Tibial nerve (tissue), 4 donors: Measurements from ENCODE around the gene ZNF574. TPM values are rescaled to one million over a fixed set of nuclear protein-coding genes. Genes with fewer than 3 reads are reported as not detected.

Experiments used
- DNase-seq, 2 donors: peaks; one replicate each; pipeline ENCODE4 v3.0.0-alpha.2; 2019; ENCODE audit warnings: low spot score in 2 of 2
- H3K27ac ChIP-seq, 4 donors: fragments of 200-600 bp; sonication (generic) in 3 of 4; one replicate each; pipeline ENCODE4 v1.5.1; 2017 to 2019; ENCODE audit warnings: mild to moderate bottlenecking in 1 of 4
- H3K27me3 ChIP-seq, 2 donors: fragments of 200-600 bp; sonication (generic) in 1 of 2; one replicate each; pipeline versions ENCODE4 v1.5.1 to v1.6.0; 2017 to 2019
- H3K36me3 ChIP-seq, 3 donors: fragments of 200-600 bp; sonication (generic); one replicate each; pipeline ENCODE4 v1.5.1; 2018 to 2019
- H3K4me1 ChIP-seq, 4 donors: fragments of 200-600 bp; sonication (generic) in 3 of 4; one replicate each; pipeline ENCODE4 v1.5.1; 2017 to 2019
- H3K4me3 ChIP-seq, 4 donors: fragments of 200-600 bp; sonication (generic) in 3 of 4; one replicate each; pipeline ENCODE4 v1.5.1; 2017 to 2019; ENCODE audit warnings: mild to moderate bottlenecking in 1 of 4, moderate library complexity in 1 of 4
- H3K9me3 ChIP-seq, 4 donors: fragments of 200-600 bp; sonication (generic) in 3 of 4; one replicate each; pipeline ENCODE4 v1.5.1; 2017 to 2019
- EP300 ChIP-seq, 2 donors: sonication (generic); formaldehyde crosslinking; IDR thresholded peaks; one replicate each; pipeline ENCODE4 v1.6.1; 2017; ENCODE audit warnings: antibody characterized with exemption in 2 of 2, mild to moderate bottlenecking in 1 of 2
- POLR2A ChIP-seq, 2 donors: fragments of 450-650 bp; IDR thresholded peaks; one replicate each; pipeline ENCODE4 v1.6.1; 2017; ENCODE audit warnings: antibody characterized with exemption in 2 of 2, mild to moderate bottlenecking in 2 of 2, moderate library complexity in 2 of 2
- WGBS, 2 donors: methylation state at CpG; one replicate each; pipeline ENCODE4 v1.1.5; 2018; 5-methylcytosine and 5-hydroxymethylcytosine counted together
- total RNA-seq, 4 donors: library from RNA; depleted of rRNA; stranded (reverse); fragments of >200 nt; gene quantifications; one replicate each; pipeline ENCODE4 v1.1.0, GENCODE V29; 2016
- TF ChIP-seq, protein P1 (sequence below), 5 experiments: fragments of 200-600 bp in 3 of 5; fragments of 450-650 bp in 2 of 5; sonication (generic) in 3 of 5; IDR thresholded peaks; one replicate each; pipeline ENCODE4 v1.5.1; 2016 to 2019; ENCODE audit warnings: antibody characterized with exemption in 5 of 5, mild to moderate bottlenecking in 3 of 5, moderate library complexity in 2 of 5

The ZNF574 gene
- total RNA-seq, 4 donors from 2014 or later = 14.3 to 22.2 (median 17.5) TPM

DNA sequence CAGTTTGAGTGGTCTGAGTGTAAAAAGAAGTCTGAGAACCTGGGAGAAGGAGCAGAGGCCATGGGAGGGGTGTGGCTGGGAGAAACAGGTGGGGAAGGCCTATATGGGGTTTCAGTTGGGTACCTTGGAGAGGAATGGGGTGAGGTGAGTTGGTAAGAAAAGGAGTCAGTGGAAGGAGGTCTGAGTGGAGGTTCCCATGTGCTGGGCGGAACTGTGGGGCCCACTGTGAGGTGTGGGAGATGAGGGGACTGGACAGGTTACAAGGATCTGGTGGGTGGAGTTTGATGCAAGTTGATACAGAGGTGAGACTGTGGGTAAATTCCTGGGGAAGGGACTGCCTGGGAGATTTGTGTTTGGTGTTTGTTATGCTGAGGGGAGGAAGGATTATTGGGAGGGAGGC, 2.1 kb downstream of the ZNF574 start:
- DNase-seq = no peak
- Histone ChIP-seq H3K4me1 (peaks cover 0 to 25% (median 11%) of the 10 kb centered on the region in 4 donors), H3K27me3 (no peaks in the 10 kb centered on the region), H3K9me3 (no peaks in the 10 kb centered on the region), H3K4me3 (no peak overlapping the region), H3K27ac (peak overlapping the region in 1 of 4 donors; percentile 99), H3K36me3 (peaks cover 7 to 50% (median 18%) of the 10 kb centered on the region in 3 donors)
- TF ChIP-seq POLR2A (IDR thresholded peaks at IDR 0.05) (no peak), EP300 (IDR thresholded peaks at IDR 0.05) (no peak)
- TF ChIP-seq, protein P1, sequence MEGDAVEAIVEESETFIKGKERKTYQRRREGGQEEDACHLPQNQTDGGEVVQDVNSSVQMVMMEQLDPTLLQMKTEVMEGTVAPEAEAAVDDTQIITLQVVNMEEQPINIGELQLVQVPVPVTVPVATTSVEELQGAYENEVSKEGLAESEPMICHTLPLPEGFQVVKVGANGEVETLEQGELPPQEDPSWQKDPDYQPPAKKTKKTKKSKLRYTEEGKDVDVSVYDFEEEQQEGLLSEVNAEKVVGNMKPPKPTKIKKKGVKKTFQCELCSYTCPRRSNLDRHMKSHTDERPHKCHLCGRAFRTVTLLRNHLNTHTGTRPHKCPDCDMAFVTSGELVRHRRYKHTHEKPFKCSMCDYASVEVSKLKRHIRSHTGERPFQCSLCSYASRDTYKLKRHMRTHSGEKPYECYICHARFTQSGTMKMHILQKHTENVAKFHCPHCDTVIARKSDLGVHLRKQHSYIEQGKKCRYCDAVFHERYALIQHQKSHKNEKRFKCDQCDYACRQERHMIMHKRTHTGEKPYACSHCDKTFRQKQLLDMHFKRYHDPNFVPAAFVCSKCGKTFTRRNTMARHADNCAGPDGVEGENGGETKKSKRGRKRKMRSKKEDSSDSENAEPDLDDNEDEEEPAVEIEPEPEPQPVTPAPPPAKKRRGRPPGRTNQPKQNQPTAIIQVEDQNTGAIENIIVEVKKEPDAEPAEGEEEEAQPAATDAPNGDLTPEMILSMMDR (IDR thresholded peaks at IDR 0.05) = no peak
- 89 to 97% methylated on average over 1 of the region's 1 CpG for WGBS, 2 donors

DNA sequence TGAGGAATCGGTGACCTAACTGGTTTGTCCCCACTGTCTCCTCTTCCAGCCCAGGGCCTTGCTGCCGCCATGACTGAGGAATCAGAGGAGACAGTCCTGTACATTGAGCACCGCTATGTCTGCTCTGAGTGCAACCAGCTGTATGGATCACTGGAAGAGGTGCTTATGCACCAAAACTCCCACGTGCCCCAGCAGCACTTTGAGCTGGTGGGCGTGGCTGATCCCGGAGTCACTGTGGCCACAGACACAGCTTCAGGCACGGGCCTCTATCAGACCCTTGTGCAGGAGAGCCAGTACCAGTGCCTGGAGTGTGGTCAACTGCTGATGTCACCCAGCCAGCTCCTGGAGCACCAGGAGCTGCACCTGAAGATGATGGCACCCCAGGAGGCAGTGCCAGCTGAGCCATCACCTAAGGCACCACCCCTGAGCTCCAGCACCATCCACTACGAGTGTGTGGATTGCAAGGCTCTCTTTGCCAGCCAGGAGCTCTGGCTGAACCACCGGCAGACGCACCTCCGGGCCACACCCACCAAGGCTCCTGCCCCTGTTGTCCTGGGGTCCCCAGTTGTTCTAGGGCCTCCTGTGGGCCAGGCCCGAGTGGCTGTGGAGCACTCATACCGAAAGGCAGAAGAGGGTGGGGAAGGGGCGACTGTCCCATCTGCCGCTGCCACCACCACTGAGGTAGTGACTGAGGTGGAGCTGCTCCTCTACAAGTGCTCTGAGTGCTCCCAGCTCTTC, 2.7 kb downstream of the ZNF574 start:
- Histone ChIP-seq H3K27ac (no peak overlapping the region), H3K4me1 (peaks cover 0 to 25% (median 11%) of the 10 kb centered on the region in 4 donors), H3K9me3 (no peaks in the 10 kb centered on the region), H3K27me3 (no peaks in the 10 kb centered on the region), H3K36me3 (peaks cover 7 to 55% (median 18%) of the 10 kb centered on the region in 3 donors), H3K4me3 (no peak overlapping the region)
- no peak for TF ChIP-seq EP300 (IDR thresholded peaks at IDR 0.05)
- TF ChIP-seq, protein P1 (IDR thresholded peaks at IDR 0.05) = no peak
- TF ChIP-seq POLR2A (IDR thresholded peaks at IDR 0.05) = no peak
- 69 to 72% methylated on average over 5 to 11 of the region's 15 CpGs for WGBS, 2 donors
- no peak for DNase-seq

DNA sequence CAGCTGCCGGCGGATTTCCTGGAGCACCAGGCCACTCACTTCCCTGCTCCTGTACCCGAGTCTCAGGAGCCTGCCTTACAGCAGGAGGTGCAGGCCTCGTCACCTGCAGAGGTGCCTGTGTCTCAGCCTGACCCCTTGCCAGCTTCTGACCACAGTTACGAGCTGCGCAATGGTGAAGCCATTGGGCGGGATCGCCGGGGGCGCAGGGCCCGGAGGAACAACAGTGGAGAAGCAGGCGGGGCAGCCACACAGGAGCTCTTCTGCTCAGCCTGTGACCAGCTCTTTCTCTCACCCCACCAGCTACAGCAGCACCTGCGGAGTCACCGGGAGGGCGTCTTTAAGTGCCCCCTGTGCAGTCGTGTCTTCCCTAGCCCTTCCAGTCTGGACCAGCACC, 3.3 kb downstream of the ZNF574 start:
- TF ChIP-seq EP300 (IDR thresholded peaks at IDR 0.05) = no peak
- TF ChIP-seq, protein P1 (IDR thresholded peaks at IDR 0.05) = no peak
- no peak for TF ChIP-seq POLR2A (IDR thresholded peaks at IDR 0.05)
- WGBS, 2 donors = 83 to 84% methylated on average over 14 to 16 of the region's 16 CpGs

DNA sequence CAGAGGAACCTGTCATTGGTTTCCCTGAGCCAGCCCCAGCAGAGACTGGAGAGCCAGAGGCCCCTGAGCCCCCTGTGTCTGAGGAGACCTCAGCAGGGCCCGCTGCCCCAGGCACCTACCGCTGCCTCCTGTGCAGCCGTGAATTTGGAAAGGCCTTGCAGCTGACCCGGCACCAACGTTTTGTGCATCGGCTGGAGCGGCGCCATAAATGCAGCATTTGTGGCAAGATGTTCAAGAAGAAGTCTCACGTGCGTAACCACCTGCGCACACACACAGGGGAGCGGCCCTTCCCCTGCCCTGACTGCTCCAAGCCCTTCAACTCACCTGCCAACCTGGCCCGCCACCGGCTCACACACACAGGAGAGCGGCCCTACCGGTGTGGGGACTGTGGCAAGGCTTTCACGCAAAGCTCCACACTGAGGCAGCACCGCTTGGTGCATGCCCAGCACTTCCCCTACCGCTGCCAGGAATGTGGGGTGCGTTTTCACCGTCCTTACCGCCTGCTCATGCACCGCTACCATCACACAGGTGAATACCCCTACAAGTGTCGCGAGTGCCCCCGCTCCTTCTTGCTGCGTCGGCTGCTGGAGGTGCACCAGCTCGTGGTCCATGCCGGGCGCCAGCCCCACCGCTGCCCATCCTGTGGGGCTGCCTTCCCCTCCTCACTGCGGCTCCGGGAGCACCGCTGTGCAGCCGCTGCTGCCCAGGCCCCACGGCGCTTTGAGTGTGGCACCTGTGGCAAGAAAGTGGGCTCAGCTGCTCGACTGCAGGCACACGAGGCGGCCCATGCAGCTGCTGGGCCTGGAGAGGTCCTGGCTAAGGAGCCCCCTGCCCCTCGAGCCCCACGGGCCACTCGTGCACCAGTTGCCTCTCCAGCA, 4.2 kb downstream of the ZNF574 start:
- no peak overlapping the region for H3K27ac ChIP-seq
- H3K4me3 ChIP-seq = no peak overlapping the region
- peaks cover 7 to 65% (median 18%) of the 10 kb centered on the region in 3 donors for H3K36me3 ChIP-seq
- no peak for TF ChIP-seq EP300 (IDR thresholded peaks at IDR 0.05)
- no peak for TF ChIP-seq POLR2A (IDR thresholded peaks at IDR 0.05)
- peaks cover 0 to 19% (median 9%) of the 10 kb centered on the region in 4 donors for H3K4me1 ChIP-seq
- 94 to 97% methylated on average over 35 to 39 of the region's 44 CpGs for whole genome bisulfite sequencing, 2 donors
- no peaks in the 10 kb centered on the region for H3K27me3 ChIP-seq
- no peak for DNase-seq
- no peaks in the 10 kb centered on the region for H3K9me3 ChIP-seq

More for the DNA sequence above, 3.3 kb downstream of the ZNF574 start:
- Histone ChIP-seq H3K27ac (no peak overlapping the region), H3K4me3 (no peak overlapping the region), H3K4me1 (peaks cover 0 to 25% (median 11%) of the 10 kb centered on the region in 4 donors), H3K9me3 (no peaks in the 10 kb centered on the region), H3K36me3 (peaks cover 7 to 61% (median 18%) of the 10 kb centered on the region in 3 donors), H3K27me3 (no peaks in the 10 kb centered on the region)
- DNase-seq = no peak

DNA sequence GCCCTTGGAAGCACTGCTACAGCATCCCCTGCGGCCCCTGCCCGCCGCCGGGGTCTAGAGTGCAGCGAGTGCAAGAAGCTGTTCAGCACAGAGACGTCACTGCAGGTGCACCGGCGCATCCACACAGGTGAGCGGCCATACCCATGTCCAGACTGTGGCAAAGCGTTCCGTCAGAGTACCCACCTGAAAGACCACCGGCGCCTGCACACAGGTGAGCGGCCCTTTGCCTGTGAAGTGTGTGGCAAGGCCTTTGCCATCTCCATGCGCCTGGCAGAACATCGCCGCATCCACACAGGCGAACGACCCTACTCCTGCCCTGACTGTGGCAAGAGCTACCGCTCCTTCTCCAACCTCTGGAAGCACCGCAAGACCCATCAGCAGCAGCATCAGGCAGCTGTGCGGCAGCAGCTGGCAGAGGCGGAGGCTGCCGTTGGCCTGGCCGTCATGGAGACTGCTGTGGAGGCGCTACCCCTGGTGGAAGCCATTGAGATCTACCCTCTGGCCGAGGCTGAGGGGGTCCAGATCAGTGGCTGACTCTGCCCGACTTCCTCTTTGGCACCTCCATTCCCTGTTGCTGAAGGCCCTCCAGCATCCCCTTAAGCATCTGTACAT, 4.9 kb downstream of the ZNF574 start:
- no peak for TF ChIP-seq EP300 (IDR thresholded peaks at IDR 0.05)
- Histone ChIP-seq H3K27me3 (no peaks in the 10 kb centered on the region), H3K4me3 (no peak overlapping the region), H3K4me1 (peaks cover 0 to 18% (median 9%) of the 10 kb centered on the region in 4 donors), H3K27ac (no peak overlapping the region), H3K9me3 (no peaks in the 10 kb centered on the region), H3K36me3 (peaks cover 7 to 65% (median 18%) of the 10 kb centered on the region in 3 donors)
- 90 to 95% methylated on average over 25 to 27 of the region's 28 CpGs for WGBS, 2 donors
- DNase-seq = no peak
